Fibroblast of skin of left biceps (primary cell): ENCODE measurements around the gene TMEM231.
"Not testable (repeated sequence)": the region's sequence is repeated elsewhere in the genome, so short reads cannot be mapped to it uniquely, and the experiment has no call there.

Source experiments
- DNase-seq, 2 experiments: peaks; one replicate each; pipeline ENCODE4 v3.0.0-alpha.2; 2013; ENCODE audit warnings: low read depth in 2 of 2

Gene TMEM231

GRCh38 chr16:75566758-75567255 lies 10.8 kb upstream of the TMEM231 start:
- no peak for DNase-seq

DNA sequence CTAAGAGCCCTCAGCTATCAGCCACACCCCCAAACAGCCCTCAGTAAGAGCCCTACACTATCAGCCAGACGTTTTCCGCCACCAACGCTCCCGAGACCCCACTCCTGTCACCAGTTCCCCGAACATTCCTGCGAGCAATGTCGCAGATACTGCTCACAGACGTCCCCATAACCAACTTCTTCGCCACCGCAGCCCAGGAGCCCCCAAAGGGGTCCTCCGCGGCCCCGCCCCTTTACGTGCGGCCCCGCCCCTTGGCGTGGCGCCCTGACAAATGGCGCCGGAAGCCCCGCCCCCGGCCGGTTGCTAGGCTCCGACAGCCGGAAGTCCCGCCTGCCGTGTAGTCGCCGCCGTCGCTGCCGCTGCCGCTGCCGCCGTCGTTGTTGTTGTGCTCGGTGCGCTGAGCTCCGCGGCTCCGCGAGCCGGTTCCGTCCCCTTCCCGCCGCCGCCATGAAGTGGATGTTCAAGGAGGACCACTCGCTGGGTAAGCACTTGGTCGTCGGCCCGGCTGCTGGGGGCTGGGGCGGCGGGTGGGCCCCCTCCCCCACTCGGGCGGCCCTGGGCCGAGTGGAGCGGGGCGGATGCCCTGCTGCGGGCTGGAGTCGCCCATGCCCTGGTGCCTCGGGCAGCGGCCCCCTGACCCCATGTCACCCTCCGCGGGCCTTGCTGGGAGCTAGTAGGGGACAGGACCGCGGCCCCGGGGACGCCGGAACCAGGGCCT lies 10.1 kb upstream of the TMEM231 start, which contains the start of gene GABARAPL2:
Gene GABARAPL2, plus strand, starts transcription at position 340 of the 718 bp plus-strand sequence. Its CDS starts 108 bp downstream, at position 448.
- peak in 1 of 2 experiments; percentile 10 for DNase-seq

GRCh38 chr16:75565640-75566039 lies 9.6 kb upstream of the TMEM231 start:
- DNase-seq, result no peak

- DNase-seq, result no peak
These were observed 3.7 kb upstream of the TMEM231 start for GRCh38 chr16:75559564-75560372.

DNA sequence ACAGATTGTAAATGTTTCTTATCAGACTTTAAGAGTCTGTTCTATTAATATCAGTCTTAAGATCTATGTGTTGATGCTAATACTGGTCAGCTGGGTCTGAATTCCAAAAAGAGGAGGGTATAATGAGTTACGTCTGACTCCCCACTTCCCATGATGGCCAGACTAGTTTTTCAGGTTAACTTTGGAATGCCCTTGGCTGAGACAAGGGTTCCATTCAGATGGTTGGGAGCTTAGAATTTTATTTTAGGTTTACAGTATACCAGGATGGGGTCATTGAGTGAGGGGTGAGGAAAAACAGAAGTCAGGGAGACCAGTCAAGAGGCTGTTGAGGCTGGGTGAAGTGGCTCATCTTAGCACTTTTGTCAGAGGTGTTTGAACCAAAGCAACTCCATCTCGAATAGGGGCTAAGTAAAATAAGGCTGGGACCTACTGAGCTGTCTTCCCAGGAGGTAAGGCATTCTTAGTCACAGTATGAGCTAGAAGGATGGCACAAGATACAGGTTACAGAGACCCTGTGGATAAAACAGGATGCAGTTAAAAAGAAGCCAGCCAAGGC lies 2.9 kb upstream of the TMEM231 start:
- no peak for DNase-seq

GRCh38 chr16:75556431-75556950 lies 439 bp upstream of the TMEM231 start:
- DNase-seq, result no peak

- DNase-seq, result peak; percentile 51 to 65
These were observed 792 bp downstream of the TMEM231 start for GRCh38 chr16:75555213-75555706.

GRCh38 chr16:75552951-75553350 lies 3.1 kb downstream of the TMEM231 start:
- no peak for DNase-seq

GRCh38 chr16:75550211-75550662 lies 5.8 kb downstream of the TMEM231 start:
- no peak for DNase-seq

GRCh38 chr16:75548456-75548855 lies 7.6 kb downstream of the TMEM231 start:
- DNase-seq, result not testable (repeated sequence)

DNA sequence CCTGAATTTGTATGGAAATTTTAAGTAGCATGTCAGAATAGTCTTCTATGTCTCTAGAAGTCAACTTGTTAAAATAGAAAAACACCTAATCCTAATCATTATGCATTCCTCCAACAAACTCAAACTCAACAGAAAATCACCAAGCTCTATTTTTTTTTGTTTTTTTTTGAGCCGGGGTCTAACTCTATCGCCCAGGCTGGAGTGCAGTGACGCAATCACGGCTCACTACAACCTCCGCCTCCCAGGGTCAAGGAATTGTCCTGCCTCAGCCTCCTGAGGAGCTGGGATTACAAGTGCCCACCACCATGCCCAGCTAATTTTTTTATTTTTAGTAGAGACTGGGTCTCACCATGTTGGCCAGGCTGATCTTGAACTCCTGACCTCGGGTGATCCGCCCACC lies 9.8 kb downstream of the TMEM231 start:
- no peak for DNase-seq

GRCh38 chr16:75545879-75546278 lies 10.2 kb downstream of the TMEM231 start:
- DNase-seq, result not testable (repeated sequence)

- DNase-seq, result not testable (repeated sequence)
These were observed 13.6 kb downstream of the TMEM231 start for GRCh38 chr16:75542462-75542861.

DNA sequence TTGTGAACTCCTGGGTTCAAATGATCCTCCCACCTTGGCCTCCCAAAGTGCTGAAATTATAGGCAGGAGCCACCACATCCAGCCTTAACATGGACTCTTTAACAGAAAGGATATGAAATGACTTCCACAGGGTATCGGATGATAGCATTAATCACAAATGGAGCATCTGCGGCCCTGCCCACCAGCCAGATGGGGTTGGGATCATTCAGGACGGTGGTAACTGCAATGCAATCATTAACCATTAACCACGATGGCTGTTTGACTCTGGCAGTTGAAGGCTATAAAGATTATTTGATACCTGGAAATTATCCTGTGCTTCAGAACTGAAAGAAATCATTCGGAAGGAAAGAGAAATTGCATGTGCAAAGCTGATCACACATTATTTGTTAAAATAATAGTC lies 14.8 kb downstream of the TMEM231 start:
- DNase-seq, result no peak

GRCh38 chr16:75538882-75539565 lies 17.0 kb downstream of the TMEM231 start:
- DNase-seq, result not testable (repeated sequence)

DNA sequence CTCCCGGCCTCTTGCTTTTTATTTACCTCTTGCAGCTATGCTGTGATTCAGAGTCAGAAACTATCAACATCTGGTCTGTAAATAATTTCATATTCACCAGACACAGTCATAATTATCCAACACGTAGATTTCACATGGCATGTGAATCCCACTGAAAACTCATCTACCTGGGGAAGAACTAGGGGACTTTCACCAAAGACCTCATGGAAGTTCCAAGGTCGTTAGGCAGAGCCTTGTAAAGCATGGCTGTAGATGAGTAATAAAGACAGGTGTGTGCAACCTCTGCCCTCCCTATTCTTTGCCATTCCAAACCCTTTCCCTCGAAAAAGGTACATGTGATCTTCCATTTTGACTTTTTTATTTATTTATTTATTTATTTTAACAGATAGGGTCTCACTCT lies 18.3 kb downstream of the TMEM231 start:
- DNase-seq, result no peak

- DNase-seq, result no peak
These were observed 20.2 kb downstream of the TMEM231 start, which contains the start of gene CHST5 for GRCh38 chr16:75535901-75536300. TSS of gene CHST5 (minus strand) at chr16:75536108. CDS start at chr16:75530384, 5,724 bp downstream.

DNA sequence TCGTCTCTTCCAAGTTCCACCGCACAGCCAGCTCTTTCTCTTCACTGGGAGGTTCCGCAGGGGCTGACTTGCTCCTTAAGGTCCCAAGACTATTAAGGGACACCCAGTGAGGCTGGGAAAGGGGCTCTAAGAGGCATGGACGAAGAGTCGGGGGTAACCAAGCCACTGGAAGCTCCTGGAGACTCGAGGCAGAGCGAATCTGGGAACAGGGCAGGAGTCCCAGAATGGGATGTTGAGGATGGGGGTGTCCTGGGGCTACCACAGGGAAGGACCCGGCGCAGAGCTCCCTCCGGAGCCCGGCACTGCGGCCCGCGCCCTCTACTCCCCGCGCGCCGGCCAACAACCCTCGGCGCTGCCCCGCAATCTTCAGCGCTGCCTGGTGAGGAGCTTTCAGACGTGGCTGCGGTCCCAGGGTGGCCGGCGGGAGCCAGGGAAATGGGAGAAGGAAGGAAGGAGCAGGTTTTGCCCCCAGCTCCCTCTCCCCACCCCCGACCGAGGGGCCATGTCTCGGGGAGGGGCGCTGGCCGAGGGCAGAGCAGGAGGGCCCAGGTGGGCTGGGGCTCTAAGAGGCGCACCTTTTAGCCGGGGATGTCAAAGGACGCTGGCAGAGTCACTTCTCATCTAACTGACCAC lies 20.7 kb downstream of the TMEM231 start:
- DNase-seq, result no peak

GRCh38 chr16:75534560-75535205 lies 21.4 kb downstream of the TMEM231 start:
- no peak for DNase-seq

- no peak for DNase-seq
These were observed 23.3 kb downstream of the TMEM231 start for GRCh38 chr16:75532791-75533190.
